NK-92 (cell line): ENCODE data around the gene MEMO1.
"Not testable (repeated sequence)": the region's sequence is repeated elsewhere in the genome, so short reads cannot be mapped to it uniquely, and the experiment has no call there.

ENCODE experiments used
- DNase-seq: peaks from one replicate; lab custom pipeline; 2025; ENCODE audit not compliant: unreplicated experiment; lab: John Stamatoyannopoulos, UW

The MEMO1 gene

DNA sequence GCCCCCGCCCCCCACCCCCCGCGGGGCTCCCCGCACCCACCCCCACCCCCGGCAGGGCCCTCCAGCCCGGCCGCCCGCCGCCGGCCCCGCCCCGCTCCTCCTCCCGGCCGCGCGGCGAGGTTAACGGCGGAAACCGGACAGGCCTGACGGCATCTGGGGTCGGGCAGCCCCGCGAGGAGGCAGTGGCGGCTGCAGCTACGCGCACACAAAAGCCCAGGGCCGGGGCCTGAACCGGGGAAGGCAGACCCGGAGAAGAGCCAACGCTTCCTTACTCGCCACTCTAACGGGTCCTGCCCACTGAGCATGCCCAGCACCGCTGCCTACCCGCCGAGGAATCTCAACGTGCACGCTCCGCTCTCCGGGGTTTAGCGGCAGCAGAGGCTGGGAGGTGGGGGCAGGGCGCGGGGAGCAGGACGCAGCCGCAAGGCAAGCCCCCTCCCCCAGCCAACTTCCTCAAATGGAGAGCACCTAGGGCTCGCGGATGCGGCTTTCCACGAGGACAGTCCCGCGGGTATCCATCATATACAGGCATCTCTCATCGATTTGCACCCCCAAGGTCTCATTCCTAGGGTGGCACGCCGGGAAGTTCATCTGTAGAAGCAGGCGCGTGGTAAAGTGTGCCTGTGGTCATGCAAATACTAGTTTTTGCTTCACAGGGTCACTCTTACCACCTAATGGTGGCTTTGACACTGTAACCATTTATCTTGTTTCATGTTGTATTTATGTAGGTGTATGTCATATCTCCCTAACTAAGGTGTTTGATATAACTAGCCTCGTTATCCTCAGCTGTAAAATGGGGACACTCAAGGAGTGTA is at the start of gene MEMO1:
Gene MEMO1, minus strand, starts transcription at position 339 of the 815 bp plus-strand sequence. CDS start 761 bp downstream, outside the sequence.
- DNase-seq = peak; percentile 36

DNA sequence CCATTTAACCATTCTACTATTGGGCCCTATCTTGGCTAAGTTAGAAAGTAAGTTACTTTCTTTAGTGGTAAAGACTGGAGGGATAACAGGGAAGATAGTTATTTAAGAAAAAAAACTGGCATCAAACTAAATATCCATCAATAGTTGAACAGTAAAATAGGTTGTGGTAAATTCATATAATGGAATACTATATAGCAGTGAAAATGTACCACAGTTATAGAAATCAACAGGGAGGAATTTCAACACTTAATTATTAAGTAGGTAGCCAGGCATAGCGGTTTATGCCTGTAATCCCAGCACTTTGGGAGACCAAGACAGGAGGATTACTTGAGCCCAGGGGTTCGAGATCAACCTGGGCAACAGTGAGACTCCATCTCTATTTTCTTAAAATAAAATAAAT is 49.5 kb upstream of the MEMO1 start:
- no peak for DNase-seq

DNA sequence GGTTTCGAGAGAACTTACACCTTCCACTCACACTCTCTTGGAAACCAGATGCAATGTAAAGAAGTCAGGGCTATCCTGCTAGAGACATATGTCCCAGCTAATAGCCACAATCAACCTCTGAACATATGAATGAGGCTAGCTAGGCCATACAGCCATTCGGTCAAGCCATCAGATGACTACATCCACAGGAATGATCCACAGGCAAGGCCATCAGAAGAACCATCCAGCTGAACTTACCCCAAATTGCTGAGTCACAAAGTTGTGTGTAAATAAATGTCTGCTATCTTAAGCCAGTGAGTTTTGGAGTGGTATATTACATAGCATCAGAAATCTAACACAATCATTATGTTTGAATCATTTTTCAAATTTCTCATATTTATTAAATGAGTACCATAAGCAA is 47.3 kb upstream of the MEMO1 start:
- DNase-seq = no peak

DNA sequence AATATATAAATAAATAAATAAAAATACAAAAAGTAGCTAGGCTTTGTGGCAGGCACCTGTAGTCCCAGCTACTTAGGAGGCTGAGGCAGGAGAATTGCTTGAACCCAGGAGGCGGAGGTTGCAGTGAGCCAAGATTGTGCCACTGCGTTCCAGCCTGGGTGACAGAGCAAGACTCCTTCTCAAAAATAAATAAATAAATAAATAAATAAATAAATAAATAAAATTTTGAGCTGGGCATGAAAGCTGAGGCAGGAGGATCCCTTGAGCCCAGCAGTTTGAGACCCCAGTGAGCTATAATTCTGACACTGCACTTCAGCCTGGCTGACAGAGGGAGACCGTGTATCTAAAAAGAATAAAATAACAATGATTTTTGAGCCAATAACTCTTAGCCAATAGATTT is 43.8 kb upstream of the MEMO1 start:
- DNase-seq = not testable (repeated sequence)

DNA sequence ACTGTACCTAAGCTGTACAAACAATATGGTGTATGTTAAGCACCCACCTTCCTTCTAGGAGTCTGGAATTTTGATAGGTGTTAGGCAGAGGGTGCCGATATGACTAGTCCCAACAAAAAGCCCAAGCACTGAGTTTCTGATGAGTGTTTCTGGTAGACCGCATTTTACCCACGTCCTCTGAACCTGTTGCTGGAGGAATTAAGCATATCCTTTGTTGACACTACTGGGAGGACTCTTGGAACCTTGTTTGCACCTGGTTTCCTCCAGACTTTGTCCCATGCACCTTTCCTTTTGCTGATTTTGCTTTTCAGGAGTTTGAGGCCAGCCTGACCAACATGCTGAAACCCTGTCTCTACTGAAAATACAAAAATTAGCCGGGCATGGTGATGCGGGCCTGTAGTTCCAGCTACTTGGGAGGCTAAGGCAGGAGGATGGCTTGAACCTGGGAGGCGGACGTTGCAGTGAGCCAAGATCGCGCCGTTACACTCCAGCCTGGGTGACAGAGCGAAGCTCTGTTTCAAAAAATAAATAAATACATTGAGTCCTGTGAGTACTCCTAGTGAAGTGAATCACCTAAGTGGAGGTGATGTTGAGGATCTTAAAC is 41.1 kb upstream of the MEMO1 start:
- no peak for DNase-seq

DNA sequence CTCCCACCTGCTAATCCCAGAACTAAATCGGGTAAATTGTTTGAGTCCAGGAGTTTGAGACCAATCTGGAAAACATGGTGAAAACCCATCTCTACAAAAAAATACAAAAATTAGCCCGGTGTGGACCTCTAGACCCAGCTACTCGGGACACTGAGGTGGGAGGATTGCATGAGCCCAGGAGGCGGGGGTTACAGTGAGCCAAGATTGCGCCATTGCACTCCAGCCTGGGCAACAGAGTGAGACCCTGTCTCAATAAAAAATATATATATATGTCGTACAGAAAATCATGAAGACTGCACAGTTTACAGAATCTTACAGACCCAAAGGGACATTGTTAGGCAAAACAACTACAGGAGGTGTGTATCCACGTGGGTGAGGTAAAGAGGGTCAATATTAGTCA is 32.8 kb upstream of the MEMO1 start:
- DNase-seq = no peak

DNA sequence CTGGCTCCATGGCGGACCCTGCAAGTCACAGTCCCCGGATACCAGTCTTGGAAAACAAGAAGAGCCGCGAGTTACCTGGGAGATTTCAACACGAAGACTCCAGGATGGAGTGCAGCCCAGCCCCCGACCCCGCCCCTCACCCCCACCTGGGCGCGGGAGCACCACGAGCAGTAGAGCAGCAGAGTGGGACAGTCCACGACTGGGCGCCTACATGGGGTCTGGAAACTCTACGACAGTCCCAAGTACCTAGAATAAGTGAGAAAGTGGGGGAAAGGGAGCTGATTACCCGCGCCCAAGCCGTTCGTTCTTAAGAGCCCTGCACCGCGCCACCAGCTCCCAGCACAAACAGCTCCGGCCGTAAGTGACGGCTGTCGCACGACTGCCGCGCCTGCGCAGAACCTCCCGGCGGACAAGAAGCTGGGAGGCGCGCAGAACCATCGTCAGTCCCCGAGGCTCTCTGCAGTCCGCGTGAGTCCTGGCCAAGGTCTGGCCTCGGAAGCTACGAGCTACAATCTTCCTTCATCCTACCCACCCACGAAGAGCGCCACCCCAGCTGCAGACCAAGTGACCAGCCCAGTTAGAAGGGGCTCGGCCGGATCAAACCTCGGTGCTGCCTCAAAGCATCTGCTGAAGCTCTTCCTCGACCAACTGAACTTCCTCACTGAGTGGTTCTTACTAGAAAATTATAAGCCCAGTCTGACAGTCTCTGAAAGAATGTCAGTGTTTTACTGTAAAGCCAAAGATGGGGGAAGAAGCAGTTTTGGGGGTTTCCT is 28.8 kb upstream of the MEMO1 start, which contains the start of gene DPY30:
Gene DPY30, minus strand, starts transcription at position 359 of the 773 bp plus-strand sequence. Its CDS starts 349 bp downstream, at position 10.
- peak; percentile 35 for DNase-seq

DNA sequence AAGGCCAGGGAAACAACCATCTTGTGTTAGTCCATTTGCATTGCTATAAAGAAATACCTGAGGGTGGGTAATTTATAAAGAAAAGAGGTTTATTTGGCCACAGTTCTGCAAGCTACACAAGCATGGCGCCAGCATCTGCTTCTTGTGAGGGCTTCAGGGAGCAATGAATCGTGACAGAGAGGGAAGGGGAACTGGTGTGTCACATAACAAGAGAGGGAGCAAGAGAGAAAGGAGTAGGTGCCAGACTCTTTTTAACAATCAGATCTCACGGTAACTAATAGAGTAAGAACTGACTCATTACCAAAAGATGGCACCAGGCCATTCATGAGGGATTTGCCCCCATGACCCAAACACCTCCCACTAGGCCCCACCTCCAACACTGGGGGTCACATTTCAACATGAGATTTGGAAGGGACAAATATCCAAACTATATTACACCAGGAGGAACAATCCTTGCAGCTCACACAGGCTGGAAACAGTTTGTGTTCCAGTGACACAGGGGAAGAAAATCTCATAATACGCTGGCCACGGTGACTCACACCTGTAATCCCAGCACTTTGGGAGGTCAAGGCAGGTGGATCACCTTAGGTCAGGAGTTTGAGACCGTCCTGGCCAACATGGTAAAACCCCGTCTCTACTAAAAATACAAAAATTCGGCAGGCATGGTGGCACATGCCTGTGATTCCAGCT is 23.5 kb upstream of the MEMO1 start:
- DNase-seq = not testable (repeated sequence)

DNA sequence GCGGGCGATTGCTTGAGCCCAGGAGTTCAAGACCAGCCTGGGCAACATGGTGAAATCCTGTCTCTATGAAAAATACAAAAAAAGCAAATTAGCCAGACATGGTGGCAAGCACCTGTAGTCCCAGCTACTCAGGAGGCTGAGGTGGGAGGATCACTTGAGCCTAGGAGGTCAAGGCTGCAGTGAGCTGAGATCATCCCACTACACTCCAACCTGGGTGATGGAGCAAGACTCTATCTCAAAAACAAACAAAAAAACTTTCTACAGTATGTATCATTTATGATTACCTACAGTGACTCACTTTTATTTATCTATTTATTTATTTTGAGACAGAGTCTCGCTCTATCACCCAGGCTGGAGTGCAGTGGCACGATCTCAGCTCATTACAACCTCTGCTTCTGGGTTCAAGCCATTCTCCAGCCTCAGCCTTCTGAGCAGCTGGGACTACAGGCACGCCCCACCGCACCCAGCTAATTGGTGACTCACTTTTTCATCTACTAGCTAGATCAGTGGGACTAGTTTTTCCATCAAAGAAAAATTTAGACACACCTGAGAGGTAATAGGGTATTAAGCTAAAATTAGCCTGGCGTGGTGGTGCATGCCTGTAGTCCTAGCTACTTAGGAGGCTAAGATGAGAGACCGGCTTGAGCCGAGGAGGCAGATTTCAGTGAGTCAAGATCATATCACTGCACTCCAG is 8.1 kb upstream of the MEMO1 start:
- not testable (repeated sequence) for DNase-seq

DNA sequence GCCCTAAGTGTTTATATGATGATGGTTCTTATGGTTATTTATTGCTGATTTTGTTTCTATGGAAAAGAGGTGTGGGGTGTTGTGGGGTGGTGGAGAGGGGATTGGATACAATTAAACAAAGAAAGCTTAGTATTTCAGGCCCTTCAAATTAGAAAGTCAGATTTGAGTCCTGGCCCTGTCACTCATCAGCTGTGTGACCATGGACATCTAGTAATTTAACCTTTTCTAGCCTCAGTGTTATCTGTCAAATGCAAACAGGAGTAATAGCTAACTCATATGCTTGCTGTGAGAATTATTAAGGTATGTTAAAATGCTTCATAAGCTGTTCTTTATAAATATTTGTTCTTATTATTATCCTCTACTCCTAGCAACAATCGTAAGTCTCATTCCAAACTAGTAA is 2.1 kb upstream of the MEMO1 start:
- no peak for DNase-seq

DNA sequence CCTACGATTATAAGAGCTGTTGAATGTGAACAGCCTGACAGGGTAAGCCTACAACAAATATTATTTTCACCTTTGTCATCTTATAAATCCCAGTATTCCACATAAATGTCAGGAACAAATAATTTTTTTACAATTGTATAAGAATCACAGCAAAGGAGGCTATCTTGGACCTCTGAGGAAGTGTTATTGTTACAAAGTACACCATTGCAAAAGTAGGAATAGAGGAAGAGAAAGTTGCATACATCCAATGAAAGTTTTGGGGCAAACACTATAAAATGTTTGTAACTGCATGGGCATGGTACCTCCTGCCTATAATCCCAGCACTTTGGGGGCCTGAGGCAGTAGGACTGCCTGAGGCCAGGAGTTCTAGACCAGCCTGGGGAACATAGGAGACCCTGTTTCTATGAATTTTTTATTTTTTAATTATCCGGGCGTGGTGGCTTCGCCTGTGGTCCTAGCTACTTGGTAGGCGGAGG is 715 bp upstream of the MEMO1 start:
- no peak for DNase-seq

DNA sequence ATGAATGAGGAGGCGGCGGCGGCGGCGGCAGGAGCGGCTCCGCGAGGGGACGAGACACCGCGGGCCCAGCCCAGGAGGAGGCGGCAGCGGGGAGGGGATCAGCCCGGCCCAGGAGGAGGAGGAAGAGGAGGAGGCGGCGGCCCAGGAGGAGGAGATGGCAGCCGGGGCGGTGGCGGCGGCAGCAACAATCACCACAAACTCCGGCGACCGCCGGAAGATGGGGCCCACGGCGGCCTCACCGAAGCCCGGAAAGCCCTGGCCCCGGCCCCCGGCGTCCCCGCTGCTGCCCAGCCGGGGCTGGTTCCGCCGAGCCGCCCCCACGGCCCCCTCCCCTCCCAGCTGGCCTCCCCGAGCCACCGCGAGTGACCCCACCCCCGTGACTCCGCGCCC is 533 bp downstream of the MEMO1 start:
- DNase-seq = not testable (repeated sequence)

DNA sequence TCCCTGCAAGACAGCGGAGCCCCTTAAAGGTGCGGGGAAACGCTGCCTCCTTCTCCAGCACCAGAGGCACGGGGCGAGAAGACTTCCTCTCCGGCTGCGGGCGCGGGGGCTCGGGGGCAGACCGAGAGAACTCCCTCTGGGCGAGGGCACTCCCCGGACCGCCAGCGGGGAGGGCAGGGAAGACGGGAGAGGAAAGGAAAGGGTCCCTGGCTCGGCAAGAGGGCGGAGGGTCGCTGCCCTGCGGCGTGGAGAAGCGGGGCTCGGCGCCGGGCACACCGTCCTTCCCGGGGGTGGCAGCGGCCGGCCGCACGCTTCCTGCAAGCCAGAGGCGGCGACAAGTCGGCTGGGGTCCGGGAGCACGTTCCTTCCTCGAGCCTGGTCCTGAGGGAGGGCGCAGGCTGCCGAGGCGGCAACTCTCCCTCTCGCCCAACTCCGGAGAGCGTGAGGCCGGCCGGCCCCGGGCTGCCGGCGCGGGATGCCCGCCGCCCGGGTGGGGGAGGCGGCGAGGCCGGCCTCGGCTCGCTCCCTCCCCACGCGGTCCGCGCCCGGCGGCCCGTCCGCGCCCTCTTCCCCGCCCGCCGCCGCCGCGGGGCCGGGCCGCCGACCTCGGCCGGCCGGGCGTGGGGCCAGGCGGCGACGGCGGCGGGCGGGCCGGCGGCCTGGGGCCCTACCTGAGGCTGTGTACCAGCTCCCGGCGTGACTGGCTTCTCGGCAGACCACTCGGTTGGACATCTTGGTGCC is 1.1 kb downstream of the MEMO1 start:
- no peak for DNase-seq

DNA sequence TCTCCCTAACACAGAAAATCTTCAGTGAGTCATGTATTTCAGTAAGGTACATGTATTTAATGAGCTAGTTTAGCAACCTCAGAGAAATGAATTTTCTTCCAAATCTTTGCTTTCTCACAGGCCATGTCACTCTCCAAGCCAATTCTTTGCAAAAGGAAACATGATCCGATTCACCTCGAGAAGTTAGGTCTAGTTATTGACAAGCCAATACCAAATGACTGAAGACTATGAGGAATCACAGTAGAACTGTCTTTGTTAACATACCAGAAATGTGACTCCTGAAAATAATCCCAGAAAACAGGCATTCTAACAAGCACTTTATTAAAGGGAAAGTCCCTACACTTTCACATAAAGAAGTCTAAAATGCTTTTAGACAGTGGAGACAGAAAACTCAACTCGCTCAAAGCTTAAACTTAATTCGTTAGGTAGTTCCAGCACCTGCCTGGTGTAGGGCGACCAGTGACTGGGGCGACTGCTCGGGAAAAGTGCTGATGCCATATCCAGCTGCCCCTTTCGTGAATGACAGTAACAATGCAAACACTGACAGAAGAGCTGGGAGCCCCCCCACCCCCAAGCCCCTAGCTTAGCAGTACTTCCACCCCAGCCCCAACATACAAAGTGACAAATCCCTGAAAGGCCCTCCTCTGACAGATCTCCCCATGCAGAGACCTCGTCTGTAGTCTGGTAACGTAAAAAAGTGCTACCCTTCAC is 1.8 kb downstream of the MEMO1 start:
- DNase-seq = no peak

DNA sequence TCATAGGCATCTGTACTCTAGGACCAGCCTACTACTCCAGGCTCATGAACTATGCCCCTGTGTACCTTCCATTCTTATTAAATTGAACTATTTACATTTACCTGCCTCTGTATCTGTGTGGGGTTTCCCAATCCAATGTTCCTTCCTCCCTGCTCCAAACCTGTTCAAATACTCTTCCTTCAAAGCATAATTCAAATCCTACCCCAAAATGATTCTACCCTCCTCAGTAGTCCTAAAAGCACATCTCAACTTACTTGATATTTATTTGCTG is 3.8 kb downstream of the MEMO1 start:
- no peak for DNase-seq

DNA sequence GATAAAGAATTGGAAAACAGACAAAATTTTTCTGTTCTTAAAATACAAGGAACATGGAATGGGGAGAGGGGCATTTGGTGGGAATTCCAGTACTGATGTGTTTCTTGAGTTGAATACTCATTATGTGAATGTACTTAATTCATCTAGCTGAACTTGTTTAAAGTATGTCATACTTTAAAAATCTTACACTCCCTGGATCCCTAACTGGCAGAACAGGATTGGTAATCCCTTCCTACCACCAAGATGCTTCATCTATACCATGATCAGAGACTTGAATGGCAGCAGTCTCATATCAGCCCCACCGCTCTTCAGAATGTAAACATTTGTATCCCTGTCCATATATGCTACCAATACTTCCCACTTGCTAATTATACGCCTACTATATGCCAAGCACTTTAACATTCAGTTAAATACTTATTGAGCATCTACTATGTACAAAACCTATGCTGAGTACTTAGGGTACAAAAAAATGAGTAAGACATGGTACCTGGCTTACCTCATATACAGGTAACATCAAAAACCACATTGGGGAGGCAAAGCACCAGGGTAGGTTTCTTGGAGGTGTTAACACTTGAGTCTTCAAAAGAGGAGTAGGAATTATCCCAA is 5.3 kb downstream of the MEMO1 start:
- no peak for DNase-seq

DNA sequence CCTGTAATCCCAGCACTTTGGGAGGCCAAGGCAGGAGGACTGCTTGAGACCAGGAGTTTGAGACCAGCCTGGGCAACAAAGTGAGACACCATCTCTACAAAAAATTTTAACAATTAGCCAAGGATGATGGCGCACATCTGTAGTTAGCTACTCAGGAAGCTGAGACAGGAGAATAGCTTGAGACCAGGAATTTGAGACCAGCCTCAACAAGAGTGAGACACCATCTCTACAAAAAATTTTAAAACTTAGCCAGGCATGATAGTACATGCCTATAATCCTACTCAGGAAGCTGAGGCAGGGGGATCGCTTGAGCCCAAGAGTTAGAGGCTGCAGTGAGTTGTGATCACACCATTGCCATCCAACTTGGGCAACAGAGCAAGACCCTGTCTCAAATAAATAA is 7.0 kb downstream of the MEMO1 start:
- DNase-seq = no peak

DNA sequence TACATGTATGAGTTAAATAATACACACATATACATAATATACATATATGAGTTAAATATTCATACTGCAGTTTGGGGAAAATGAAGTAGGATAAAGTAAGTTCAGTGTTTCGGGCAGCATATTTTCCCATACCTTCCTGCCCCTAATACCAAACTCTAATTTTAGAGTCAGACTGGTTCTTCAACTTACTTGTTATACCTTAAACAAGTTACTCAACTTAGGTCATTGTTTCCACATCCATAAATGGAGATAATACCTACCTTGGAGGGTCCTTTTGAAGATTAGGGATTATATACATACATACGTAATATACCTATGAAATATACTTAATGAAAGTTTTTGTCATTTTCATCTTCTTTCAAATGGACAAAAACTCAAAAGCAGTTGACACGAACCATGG is 8.4 kb downstream of the MEMO1 start:
- DNase-seq = no peak

DNA sequence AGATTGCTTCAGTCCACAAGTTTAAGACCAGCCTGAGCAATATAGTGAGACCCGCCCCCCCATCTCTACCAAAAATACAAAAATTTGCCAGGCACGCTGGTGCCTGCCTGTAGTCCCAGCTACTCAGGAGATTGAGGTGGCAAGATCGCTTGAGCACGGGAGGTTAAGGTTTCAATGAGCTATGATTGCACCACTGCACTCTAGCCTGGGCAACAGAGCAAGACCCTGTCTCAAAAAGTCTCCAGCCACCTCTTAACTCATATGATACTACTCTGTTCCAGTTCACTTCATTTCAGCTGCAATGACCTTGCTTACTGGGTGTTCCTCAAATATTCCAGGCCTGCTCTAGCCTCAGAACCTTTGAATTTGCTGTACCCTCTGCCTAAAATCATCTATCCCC is 11.4 kb downstream of the MEMO1 start:
- DNase-seq = no peak
